ENCODE measurements around the gene PHAX.
A peak's percentile ranks its signal among the peaks of the same experiment; 100 is the strongest.
"Not testable (repeated sequence)": the region's sequence is repeated elsewhere in the genome, so short reads cannot be mapped to it uniquely, and the experiment has no call there.

PHAX gene, protein sequence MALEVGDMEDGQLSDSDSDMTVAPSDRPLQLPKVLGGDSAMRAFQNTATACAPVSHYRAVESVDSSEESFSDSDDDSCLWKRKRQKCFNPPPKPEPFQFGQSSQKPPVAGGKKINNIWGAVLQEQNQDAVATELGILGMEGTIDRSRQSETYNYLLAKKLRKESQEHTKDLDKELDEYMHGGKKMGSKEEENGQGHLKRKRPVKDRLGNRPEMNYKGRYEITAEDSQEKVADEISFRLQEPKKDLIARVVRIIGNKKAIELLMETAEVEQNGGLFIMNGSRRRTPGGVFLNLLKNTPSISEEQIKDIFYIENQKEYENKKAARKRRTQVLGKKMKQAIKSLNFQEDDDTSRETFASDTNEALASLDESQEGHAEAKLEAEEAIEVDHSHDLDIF

GRCh38 chr5:126600631-126601511 lies at the start of gene PHAX:
PHAX (plus strand) TSS chr5:126600947; CDS start chr5:126600963, 16 bp downstream.
- DNase-seq (ENCODE audit: low spot score) = peak; percentile 85

DNA sequence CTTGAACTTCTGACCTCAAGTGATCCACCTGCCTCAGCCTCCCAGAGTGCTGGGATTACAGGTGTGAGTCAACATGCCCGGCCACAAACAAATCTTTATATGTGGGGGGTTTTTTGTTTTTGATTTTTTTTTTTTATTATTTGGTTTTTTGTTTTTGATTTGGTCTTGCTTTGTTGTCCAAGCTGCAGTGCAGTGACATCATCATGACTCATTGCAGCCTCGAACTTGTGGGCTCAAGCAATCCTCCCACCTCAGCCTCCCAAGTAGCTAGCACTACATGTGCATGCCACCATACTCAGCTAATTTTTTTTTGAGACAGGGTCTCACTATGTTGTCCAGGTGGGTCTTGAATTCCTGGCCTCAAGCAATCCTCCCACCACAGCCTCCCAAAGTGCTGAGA lies 48.1 kb upstream of the PHAX start:
- no peak for DNase-seq (ENCODE audit: low spot score)

DNA sequence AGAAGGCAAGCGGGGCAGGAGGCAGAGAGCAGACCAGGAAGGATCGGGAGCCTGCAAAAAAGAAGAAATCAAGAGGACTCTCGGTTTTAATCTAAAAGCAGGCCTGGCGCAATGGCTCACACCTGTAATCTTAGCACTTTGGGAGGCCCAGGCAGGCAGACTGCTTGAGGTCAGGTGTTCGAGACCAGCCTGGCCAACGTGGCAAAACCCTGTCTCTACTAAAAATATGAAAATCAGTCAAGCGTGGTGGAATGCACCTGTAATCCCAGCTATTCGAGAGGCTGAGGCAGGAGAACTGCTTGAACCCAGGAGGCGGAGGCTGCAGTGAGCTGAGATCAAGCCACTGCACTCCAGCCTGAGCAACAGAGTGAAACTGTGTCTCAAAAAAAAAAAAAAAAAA lies 45.6 kb upstream of the PHAX start:
- not testable (repeated sequence) for DNase-seq (ENCODE audit: low spot score)

- DNase-seq (ENCODE audit: low spot score) = no peak
These were observed 38.8 kb upstream of the PHAX start for GRCh38 chr5:126561908-126562307.

- no peak for DNase-seq (ENCODE audit: low spot score)
These were observed 37.9 kb upstream of the PHAX start for GRCh38 chr5:126562823-126563222.

DNA sequence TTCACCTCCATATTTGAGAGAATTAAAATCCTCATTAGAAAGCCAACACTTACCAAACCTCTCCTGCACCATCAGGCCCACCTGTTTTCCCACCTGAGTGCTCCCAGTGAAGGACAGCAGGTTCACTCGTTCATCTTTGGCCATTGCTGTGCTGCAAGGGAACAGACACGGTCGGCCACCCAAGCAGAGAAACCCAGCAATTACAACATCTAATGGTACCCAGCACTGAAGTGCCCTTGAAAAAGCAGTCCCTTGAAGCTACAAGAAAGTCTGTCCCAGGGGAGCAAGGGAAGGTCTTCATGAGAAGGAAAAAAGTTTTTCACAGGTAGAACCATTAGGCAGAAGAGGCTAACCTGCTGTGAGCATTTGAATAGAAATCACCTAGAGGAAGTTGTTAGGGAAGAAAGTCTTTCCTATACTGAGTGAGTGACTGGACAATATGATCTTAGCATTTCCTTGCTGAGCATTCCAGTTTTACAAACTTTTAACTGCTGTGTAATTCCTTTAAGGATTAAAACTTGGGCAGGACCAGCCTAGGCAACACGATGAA lies 32.5 kb upstream of the PHAX start:
- DNase-seq (ENCODE audit: low spot score) = no peak

GRCh38 chr5:126575644-126576043 lies 25.1 kb upstream of the PHAX start:
- no peak for DNase-seq (ENCODE audit: low spot score)

DNA sequence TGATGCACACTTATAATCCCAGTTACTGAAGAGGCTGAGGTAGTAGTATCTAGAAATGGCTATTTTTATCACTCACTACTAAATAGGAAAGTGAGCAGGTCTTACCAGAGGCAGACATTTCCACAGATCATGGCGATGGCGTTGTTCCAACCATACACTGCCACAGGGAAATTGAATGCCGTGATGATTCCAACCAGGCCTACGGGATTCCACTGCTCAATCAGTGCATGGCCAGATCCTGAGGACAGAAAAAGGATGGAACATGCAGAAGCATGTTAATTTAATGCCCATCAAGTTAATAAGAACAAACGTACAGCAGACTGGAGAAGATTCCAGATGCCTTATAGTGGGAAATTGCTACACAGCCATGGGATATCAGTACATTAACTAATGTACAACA lies 23.8 kb upstream of the PHAX start:
- DNase-seq (ENCODE audit: low spot score) = no peak

DNA sequence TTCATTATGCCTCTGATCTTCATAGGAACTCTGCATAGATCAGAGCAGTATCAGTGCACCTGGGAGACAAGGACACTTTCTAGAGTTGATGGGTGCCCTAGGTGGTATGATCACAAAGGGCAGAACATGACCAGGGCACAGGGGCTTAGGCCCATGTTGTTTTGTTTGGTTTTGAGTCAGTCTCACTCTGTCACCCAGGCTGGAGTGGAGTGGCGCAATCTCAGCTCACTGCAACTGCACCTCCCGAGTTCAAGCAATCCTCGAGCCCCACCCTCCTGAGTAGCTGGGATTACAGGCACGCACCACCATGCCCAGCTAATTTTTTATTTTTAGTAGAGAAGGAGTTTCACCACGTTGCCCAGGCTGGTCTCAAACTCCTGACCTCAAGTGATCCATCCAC lies 23.3 kb upstream of the PHAX start:
- DNase-seq (ENCODE audit: low spot score) = no peak

- no peak for DNase-seq (ENCODE audit: low spot score)
These were observed 21.0 kb upstream of the PHAX start for GRCh38 chr5:126579716-126580115.

GRCh38 chr5:126583761-126584160 lies 17.0 kb upstream of the PHAX start:
- no peak for DNase-seq (ENCODE audit: low spot score)

GRCh38 chr5:126587551-126588390 lies 13.0 kb upstream of the PHAX start:
- DNase-seq (ENCODE audit: low spot score) = no peak

- no peak for DNase-seq (ENCODE audit: low spot score)
These were observed 11.0 kb upstream of the PHAX start for GRCh38 chr5:126589536-126590297.

DNA sequence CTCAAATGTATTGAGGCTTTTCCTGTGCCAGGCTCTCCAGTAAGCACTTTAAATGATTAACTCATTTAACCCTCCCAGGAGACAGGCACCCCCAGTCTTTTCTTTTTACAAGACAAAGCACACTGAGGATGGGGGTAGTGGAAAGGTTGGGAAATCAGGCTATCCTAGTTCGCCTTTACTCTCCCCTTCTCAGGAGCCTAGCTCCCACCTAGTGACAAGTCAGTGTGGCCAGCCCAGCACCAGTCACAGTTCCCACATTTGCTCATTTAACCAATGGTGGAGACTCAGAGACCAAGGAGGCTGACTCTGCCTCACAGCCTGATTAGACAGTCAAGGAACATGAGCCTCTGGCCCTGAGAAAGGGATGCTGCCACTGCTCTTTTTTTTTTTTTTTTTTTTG lies 9.2 kb upstream of the PHAX start:
- DNase-seq (ENCODE audit: low spot score) = no peak

DNA sequence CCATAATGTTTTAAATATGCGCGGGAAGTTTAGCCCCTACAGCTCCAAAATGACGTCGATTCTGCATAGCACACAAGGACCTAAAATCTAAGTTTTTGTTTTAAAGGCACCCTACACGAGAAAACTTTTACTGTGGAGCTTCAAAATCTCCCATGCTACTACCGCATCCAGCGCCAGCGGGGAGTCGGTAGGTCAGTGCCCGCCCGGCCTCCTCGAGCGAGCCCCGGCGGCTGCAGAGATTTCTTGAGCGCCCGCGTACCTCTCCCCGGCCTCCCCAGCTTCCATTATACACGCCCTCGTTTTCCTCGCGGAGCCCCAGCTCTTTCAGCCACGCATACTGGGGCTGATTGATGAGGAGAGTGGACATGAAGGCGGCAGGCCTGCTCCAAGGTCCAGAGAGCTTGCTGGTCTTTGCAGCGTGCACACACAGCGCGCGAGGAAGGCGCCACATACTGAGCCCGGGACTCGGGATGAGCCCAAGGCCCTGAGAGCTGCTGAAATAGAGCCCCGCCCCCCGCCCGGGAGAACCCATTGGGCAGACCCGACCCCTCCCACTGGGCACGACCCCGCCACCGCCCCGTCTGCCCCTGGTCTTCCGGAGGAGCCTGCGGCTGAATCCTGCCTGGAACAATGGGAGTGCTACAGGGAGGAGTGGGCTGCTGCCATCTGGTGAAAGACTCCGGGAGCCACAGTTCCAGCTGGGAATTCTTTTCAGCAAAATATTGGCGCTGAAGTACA lies 5.8 kb upstream of the PHAX start, which contains the start of gene ALDH7A1:
ALDH7A1 (minus strand) TSS at position 472 of the 738 bp plus-strand sequence; CDS start at position 451, 21 bp downstream.
- peak; percentile 90 for DNase-seq (ENCODE audit: low spot score)

- DNase-seq (ENCODE audit: low spot score) = no peak
These were observed 5.2 kb upstream of the PHAX start for GRCh38 chr5:126595486-126596083.

DNA sequence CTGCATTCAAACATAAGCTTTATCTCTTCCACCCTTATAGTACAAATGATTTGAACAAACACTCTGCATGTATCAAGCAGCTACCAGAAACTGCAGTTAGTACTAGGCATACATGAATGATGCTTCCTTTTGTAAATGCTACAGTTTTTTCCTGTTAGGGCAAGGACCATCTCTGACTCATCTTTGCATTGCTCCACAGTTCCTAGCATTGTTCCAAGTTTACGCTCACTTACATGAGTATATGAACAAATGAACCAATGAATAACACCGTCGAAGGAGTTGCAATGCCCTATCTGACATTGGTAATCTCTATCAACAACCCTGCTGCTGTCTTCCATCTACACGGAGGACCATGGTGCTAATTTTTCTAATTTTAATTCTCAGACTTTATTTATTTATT lies 3.6 kb upstream of the PHAX start:
- no peak for DNase-seq (ENCODE audit: low spot score)

GRCh38 chr5:126599499-126599898 lies 1.2 kb upstream of the PHAX start:
- no peak for DNase-seq (ENCODE audit: low spot score)

DNA sequence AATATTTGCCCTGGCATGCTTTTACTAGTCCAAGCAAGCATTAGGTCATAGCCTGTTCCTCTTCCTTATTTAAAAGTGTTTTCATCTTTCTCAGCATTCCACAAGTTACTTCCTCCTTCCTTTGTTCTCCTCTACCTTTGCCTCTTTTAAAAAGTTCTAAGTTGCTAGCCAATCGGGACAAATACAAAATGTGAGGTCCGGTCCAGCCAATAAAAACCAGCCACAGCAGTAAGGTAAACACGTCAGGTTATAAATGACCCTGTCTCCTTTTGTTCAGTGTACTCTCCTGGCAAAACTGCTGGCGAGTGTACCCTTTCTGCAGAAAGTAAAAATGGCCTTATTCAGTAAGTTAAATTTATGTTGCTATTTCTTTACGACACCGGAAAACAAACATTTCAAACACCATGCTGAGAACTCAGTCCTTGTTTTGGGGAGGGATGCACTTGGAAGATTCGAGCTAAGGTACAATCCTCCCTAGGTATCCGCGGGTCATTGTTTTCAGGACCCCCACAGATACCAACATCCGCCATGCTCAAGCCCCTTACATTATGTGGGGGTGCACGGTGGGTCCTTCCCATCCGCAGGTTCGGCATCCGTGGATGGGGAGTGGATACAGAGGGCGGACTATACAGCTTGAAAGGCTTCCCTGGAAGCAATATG lies 646 bp upstream of the PHAX start:
- not testable (repeated sequence) for DNase-seq (ENCODE audit: low spot score)
